Endodermal cell (in vitro differentiated cells): ENCODE results near the gene METTL13. TPM values are rescaled to one million over a fixed set of nuclear protein-coding genes. Genes with fewer than 3 reads are reported as not detected.
A peak's percentile ranks its signal among the peaks of the same experiment; 100 is the strongest.
"Not testable (repeated sequence)": the region's sequence is repeated elsewhere in the genome, so short reads cannot be mapped to it uniquely, and the experiment has no call there.

ENCODE experiments used
- DNase-seq: peaks from one replicate; pipeline ENCODE4 v3.0.0-alpha.2; 2017
- H3K27ac ChIP-seq: 2 replicates; pipeline ENCODE4 v1.5.1; 2013; ENCODE audit warnings: mild to moderate bottlenecking, low read depth, low read length, moderate library complexity
- H3K27me3 ChIP-seq: 2 replicates; pipeline ENCODE4 v1.6.1; 2013; ENCODE audit warnings: mild to moderate bottlenecking, low read length, moderate library complexity; ENCODE audit not compliant: insufficient read depth, control insufficient read depth, poor library complexity, severe bottlenecking
- H3K36me3 ChIP-seq: 2 replicates; pipeline ENCODE4 v1.7.0; 2013; ENCODE audit warnings: mild to moderate bottlenecking, low read length, moderate library complexity; ENCODE audit not compliant: control insufficient read depth, insufficient read depth
- H3K4me1 ChIP-seq: one replicate; pipeline ENCODE4 v1.7.0; 2013; ENCODE audit warnings: low read length; ENCODE audit not compliant: control insufficient read depth, insufficient read depth
- H3K4me3 ChIP-seq: 2 replicates; pipeline ENCODE4 v1.5.1; 2013; ENCODE audit warnings: mild to moderate bottlenecking, low read length, moderate library complexity
- H3K9ac ChIP-seq: 2 replicates; pipeline ENCODE4 v1.6.1; 2013; ENCODE audit warnings: mild to moderate bottlenecking, low read length, moderate library complexity; ENCODE audit not compliant: poor library complexity, severe bottlenecking; ENCODE audit errors: extremely low read depth
- H3K9me3 ChIP-seq: 2 replicates; pipeline ENCODE4 v1.6.1; 2013; ENCODE audit warnings: mild to moderate bottlenecking, low read length, moderate library complexity; ENCODE audit not compliant: control insufficient read depth
- H3K27ac Mint-ChIP-seq: 2 replicates; pipeline ENCODE4 v1.8.0; 2020; ENCODE audit warnings: mixed read lengths
- H3K27me3 Mint-ChIP-seq: 2 replicates; pipeline ENCODE4 v1.8.0; 2021; ENCODE audit warnings: mild to moderate bottlenecking, mixed read lengths; ENCODE audit not compliant: insufficient read depth
- H3K36me3 Mint-ChIP-seq: 2 replicates; pipeline ENCODE4 v1.8.0; 2020; ENCODE audit warnings: low read depth, mixed read lengths
- H3K4me1 Mint-ChIP-seq: 2 replicates; pipeline ENCODE4 v1.8.0; 2020; ENCODE audit warnings: mixed read lengths
- H3K4me3 Mint-ChIP-seq: 2 replicates; pipeline ENCODE4 v1.8.0; 2020; ENCODE audit warnings: mild to moderate bottlenecking, moderate library complexity, mixed read lengths
- H3K9me3 Mint-ChIP-seq: 2 replicates; pipeline ENCODE4 v1.8.0; 2020; ENCODE audit warnings: mild to moderate bottlenecking, mixed read lengths
- CTCF ChIP-seq: fragments of 200-600 bp; sonication (generic); conservative IDR thresholded peaks from 2 replicates; pipeline ENCODE4 v1.5.0; 2021; ENCODE audit warnings: antibody characterized with exemption, mild to moderate bottlenecking
- WGBS, 2 experiments: methylation state at CpG; one replicate each; pipeline versions ENCODE4 v1.1.5 to v1.1.7; 2013; ENCODE audit warnings: missing lambda C conversion rate in 2 of 2, mixed read lengths in 1 of 2; ENCODE audit not compliant: insufficient coverage in 1 of 2, insufficient read length in 1 of 2; 5-methylcytosine and 5-hydroxymethylcytosine counted together
- total RNA-seq, 2 donors: library from RNA; stranded (reverse); fragmentation: NEBNext Ultra II Directional in 1 of 2; extraction: Animal tissue kit (Norgen Biotek cat#: 25700) in 1 of 2; gene quantifications; 2 replicates in 1 of 2; 3 replicates in 1 of 2; pipeline ENCODE4 v1.2.1, GENCODE V29; 2021

METTL13 gene
- total RNA-seq, 2 donors from 2014 or later: 32.1 to 38.5 TPM

- Mint-ChIP-seq H3K36me3 (peaks cover 38% of the 10 kb centered on the region), H3K4me1 (peaks cover 14% of the 10 kb centered on the region), H3K4me3 (no peak overlapping the region), H3K27me3 (no peaks in the 10 kb centered on the region), H3K27ac (peak overlapping the region; percentile 31), H3K9me3 (no peaks in the 10 kb centered on the region)
- Histone ChIP-seq H3K4me3 (no peak overlapping the region), H3K27me3 (no peaks in the 10 kb centered on the region), H3K9me3 (no peaks in the 10 kb centered on the region), H3K4me1 (peaks cover 3% of the 10 kb centered on the region), H3K36me3 (peaks cover 38% of the 10 kb centered on the region), H3K9ac (no peak overlapping the region), H3K27ac (no peak overlapping the region)
- DNase-seq: no peak
- 96 to 100% methylated on average over 3 of the region's 3 CpGs for WGBS, 2 experiments
- no peak for TF ChIP-seq CTCF
These were observed 17.3 kb downstream of the METTL13 start for GRCh38 chr1:171798765-171799164.

- H3K4me1 ChIP-seq: peaks cover 3% of the 10 kb centered on the region
- H3K9me3 ChIP-seq: no peaks in the 10 kb centered on the region
- H3K36me3 ChIP-seq: peaks cover 34% of the 10 kb centered on the region
- Mint-ChIP-seq H3K9me3 (no peaks in the 10 kb centered on the region), H3K36me3 (peaks cover 34% of the 10 kb centered on the region), H3K4me1 (peaks cover 14% of the 10 kb centered on the region), H3K27ac (peak overlapping the region; percentile 31), H3K27me3 (no peaks in the 10 kb centered on the region), H3K4me3 (no peak overlapping the region)
- no peak for DNase-seq
- TF ChIP-seq CTCF: no peak
- H3K27me3 ChIP-seq: no peaks in the 10 kb centered on the region
- WGBS, 2 experiments: 90 to 100% methylated on average over 1 to 4 of the region's 4 CpGs
- no peak overlapping the region for H3K9ac ChIP-seq
- no peak overlapping the region for H3K4me3 ChIP-seq
- no peak overlapping the region for H3K27ac ChIP-seq
These were observed 17.7 kb downstream of the METTL13 start for GRCh38 chr1:171799166-171799565.

GRCh38 chr1:171799698-171800097 lies 18.2 kb downstream of the METTL13 start:
- not testable (repeated sequence) for H3K9ac ChIP-seq, H3K27me3 Mint-ChIP-seq, H3K4me1 ChIP-seq, H3K27ac ChIP-seq, H3K4me3 ChIP-seq, H3K9me3 Mint-ChIP-seq, H3K27me3 ChIP-seq, H3K27ac Mint-ChIP-seq, H3K9me3 ChIP-seq, DNase-seq, H3K4me3 Mint-ChIP-seq
- Mint-ChIP-seq H3K4me1 (peaks cover 14% of the 10 kb centered on the region), H3K36me3 (peaks cover 29% of the 10 kb centered on the region)
- 93 to 100% methylated on average over 1 to 2 of the region's 2 CpGs for WGBS, 2 experiments
- peaks cover 28% of the 10 kb centered on the region for H3K36me3 ChIP-seq

GRCh38 chr1:171800342-171800741 lies 18.9 kb downstream of the METTL13 start:
- Histone ChIP-seq H3K4me3 (no peak overlapping the region), H3K27ac (no peak overlapping the region), H3K4me1 (peaks cover 3% of the 10 kb centered on the region), H3K9ac (no peak overlapping the region), H3K36me3 (peaks cover 23% of the 10 kb centered on the region), H3K27me3 (no peaks in the 10 kb centered on the region), H3K9me3 (no peaks in the 10 kb centered on the region)
- 91% methylated on average over 3 of the region's 3 CpGs for WGBS, 2 experiments
- no peak for DNase-seq
- no peak overlapping the region for H3K27ac Mint-ChIP-seq
- no peaks in the 10 kb centered on the region for H3K9me3 Mint-ChIP-seq
- peak; percentile 55 for TF ChIP-seq CTCF
- H3K4me1 Mint-ChIP-seq: peaks cover 17% of the 10 kb centered on the region
- no peak overlapping the region for H3K4me3 Mint-ChIP-seq
- H3K36me3 Mint-ChIP-seq: peaks cover 25% of the 10 kb centered on the region
- H3K27me3 Mint-ChIP-seq: no peaks in the 10 kb centered on the region
